Measurements from ENCODE around the gene RAPGEF5.

Gene RAPGEF5

GRCh38 chr7:22400150-22400814, 43.3 kb upstream of the RAPGEF5 start:
- H3K4me3 ChIP-seq (ENCODE audit: low read depth, low read length), result no peak overlapping the region
- no peak for DNase-seq (ENCODE audit: low read depth)
- no peak for TF ChIP-seq CTCF (IDR thresholded peaks at IDR 0.05; ENCODE audit: low read depth, low read length, missing control alignments)

GRCh38 chr7:22399546-22399945, 42.6 kb upstream of the RAPGEF5 start:
- no peak for TF ChIP-seq CTCF (IDR thresholded peaks at IDR 0.05; ENCODE audit: low read depth, low read length, missing control alignments)
- H3K4me3 ChIP-seq (ENCODE audit: low read depth, low read length), result no peak overlapping the region
- DNase-seq (ENCODE audit: low read depth), result no peak

GRCh38 chr7:22399091-22399490, 42.1 kb upstream of the RAPGEF5 start:
- H3K4me3 ChIP-seq (ENCODE audit: low read depth, low read length), result no peak overlapping the region
- no peak for TF ChIP-seq CTCF (IDR thresholded peaks at IDR 0.05; ENCODE audit: low read depth, low read length, missing control alignments)
- DNase-seq (ENCODE audit: low read depth), result no peak

GRCh38 chr7:22397981-22398380, 41.0 kb upstream of the RAPGEF5 start:
- no peak overlapping the region for H3K4me3 ChIP-seq (ENCODE audit: low read depth, low read length)
- no peak for DNase-seq (ENCODE audit: low read depth)
- no peak for TF ChIP-seq CTCF (IDR thresholded peaks at IDR 0.05; ENCODE audit: low read depth, low read length, missing control alignments)

- TF ChIP-seq CTCF (IDR thresholded peaks at IDR 0.05; ENCODE audit: low read depth, low read length, missing control alignments), result no peak
- H3K4me3 ChIP-seq (ENCODE audit: low read depth, low read length), result no peak overlapping the region
- DNase-seq (ENCODE audit: low read depth), result no peak
Observed at GRCh38 chr7:22395222-22395621, 38.3 kb upstream of the RAPGEF5 start.

GRCh38 chr7:22394739-22395138, 37.8 kb upstream of the RAPGEF5 start:
- no peak for TF ChIP-seq CTCF (IDR thresholded peaks at IDR 0.05; ENCODE audit: low read depth, low read length, missing control alignments)
- no peak for DNase-seq (ENCODE audit: low read depth)

More at GRCh38 chr7:22394739-22395138, 37.8 kb upstream of the RAPGEF5 start:
- no peak overlapping the region for H3K4me3 ChIP-seq (ENCODE audit: low read depth, low read length)
